ENCODE results near the gene LTBP4.

DNA sequence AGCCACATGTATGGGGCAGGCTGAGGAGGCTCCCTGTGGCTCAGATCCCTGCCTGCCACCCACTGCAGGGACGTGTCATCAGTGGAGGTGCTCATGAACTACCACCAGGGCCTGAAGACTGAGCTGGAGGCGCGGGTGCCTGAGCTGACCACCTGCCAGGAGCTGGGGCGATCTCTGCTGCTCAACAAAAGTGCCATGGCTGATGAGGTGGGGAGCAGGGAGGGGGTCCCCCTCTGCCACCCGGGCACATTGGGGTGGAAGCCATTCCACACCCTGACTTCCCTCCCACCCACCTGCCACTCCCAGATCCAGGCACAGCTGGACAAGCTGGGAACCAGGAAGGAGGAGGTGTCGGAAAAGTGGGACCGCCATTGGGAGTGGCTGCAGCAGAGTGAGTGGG is 35.8 kb upstream of the LTBP4 start:
- TF ChIP-seq, protein P1, sequence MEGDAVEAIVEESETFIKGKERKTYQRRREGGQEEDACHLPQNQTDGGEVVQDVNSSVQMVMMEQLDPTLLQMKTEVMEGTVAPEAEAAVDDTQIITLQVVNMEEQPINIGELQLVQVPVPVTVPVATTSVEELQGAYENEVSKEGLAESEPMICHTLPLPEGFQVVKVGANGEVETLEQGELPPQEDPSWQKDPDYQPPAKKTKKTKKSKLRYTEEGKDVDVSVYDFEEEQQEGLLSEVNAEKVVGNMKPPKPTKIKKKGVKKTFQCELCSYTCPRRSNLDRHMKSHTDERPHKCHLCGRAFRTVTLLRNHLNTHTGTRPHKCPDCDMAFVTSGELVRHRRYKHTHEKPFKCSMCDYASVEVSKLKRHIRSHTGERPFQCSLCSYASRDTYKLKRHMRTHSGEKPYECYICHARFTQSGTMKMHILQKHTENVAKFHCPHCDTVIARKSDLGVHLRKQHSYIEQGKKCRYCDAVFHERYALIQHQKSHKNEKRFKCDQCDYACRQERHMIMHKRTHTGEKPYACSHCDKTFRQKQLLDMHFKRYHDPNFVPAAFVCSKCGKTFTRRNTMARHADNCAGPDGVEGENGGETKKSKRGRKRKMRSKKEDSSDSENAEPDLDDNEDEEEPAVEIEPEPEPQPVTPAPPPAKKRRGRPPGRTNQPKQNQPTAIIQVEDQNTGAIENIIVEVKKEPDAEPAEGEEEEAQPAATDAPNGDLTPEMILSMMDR (IDR thresholded peaks at IDR 0.05) = no peak
- no peak for TF ChIP-seq EP300 (IDR thresholded peaks at IDR 0.05; ENCODE audit: borderline replicate concordance in 1 of 2, low read depth in 1 of 2, low read length in 1 of 2)
- TF ChIP-seq, protein P2, sequence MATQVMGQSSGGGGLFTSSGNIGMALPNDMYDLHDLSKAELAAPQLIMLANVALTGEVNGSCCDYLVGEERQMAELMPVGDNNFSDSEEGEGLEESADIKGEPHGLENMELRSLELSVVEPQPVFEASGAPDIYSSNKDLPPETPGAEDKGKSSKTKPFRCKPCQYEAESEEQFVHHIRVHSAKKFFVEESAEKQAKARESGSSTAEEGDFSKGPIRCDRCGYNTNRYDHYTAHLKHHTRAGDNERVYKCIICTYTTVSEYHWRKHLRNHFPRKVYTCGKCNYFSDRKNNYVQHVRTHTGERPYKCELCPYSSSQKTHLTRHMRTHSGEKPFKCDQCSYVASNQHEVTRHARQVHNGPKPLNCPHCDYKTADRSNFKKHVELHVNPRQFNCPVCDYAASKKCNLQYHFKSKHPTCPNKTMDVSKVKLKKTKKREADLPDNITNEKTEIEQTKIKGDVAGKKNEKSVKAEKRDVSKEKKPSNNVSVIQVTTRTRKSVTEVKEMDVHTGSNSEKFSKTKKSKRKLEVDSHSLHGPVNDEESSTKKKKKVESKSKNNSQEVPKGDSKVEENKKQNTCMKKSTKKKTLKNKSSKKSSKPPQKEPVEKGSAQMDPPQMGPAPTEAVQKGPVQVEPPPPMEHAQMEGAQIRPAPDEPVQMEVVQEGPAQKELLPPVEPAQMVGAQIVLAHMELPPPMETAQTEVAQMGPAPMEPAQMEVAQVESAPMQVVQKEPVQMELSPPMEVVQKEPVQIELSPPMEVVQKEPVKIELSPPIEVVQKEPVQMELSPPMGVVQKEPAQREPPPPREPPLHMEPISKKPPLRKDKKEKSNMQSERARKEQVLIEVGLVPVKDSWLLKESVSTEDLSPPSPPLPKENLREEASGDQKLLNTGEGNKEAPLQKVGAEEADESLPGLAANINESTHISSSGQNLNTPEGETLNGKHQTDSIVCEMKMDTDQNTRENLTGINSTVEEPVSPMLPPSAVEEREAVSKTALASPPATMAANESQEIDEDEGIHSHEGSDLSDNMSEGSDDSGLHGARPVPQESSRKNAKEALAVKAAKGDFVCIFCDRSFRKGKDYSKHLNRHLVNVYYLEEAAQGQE (IDR thresholded peaks at IDR 0.05; ENCODE audit: low read depth, low read length) = no peak
- TF ChIP-seq, protein P3, sequence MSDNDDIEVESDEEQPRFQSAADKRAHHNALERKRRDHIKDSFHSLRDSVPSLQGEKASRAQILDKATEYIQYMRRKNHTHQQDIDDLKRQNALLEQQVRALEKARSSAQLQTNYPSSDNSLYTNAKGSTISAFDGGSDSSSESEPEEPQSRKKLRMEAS (IDR thresholded peaks at IDR 0.05; ENCODE audit: low read depth) = no peak
